ENCODE data around the gene ATP1A3. TPM values are rescaled to one million over a fixed set of nuclear protein-coding genes. Genes with fewer than 3 reads are reported as not detected.

Gene ATP1A3
- total RNA-seq, 1 donor from 2014 or later = not detected

- DNase-seq (ENCODE audit: low read depth in 2 of 2) = no peak
Observed at GRCh38 chr19:41917676-41918075, 76.4 kb downstream of the ATP1A3 start.

Other genes with a start within 250 kb of the ATP1A3 start
- not detected in 2 replicates for gene CEACAM6, start 238.7 kb downstream of the ATP1A3 start, total RNA-seq
- gene CEACAM3, start 197.6 kb downstream of the ATP1A3 start, total RNA-seq = not detected in 2 replicates
- not detected in 2 replicates for gene LYPD4, start 149.5 kb downstream of the ATP1A3 start, total RNA-seq
- not detected in 2 replicates for gene DMRTC2, start 149.2 kb downstream of the ATP1A3 start, total RNA-seq
- gene RPS19, start 134.0 kb downstream of the ATP1A3 start, total RNA-seq = 1,113 and 1,209 TPM in 2 replicates
- gene CD79A, start 117.0 kb downstream of the ATP1A3 start, total RNA-seq = not detected in 2 replicates
- 24.0 and 34.7 TPM in 2 replicates for gene ARHGEF1, start 111.0 kb downstream of the ATP1A3 start, total RNA-seq
- not detected in 2 replicates for gene ERFL, start 65.8 kb downstream of the ATP1A3 start, total RNA-seq
- gene RABAC1, start 34.9 kb downstream of the ATP1A3 start, total RNA-seq = 125 and 173 TPM in 2 replicates
- gene GRIK5, start 76.0 kb upstream of the ATP1A3 start, total RNA-seq = not detected in 2 replicates
- gene ZNF574, start 81.9 kb upstream of the ATP1A3 start, total RNA-seq = 6.3 and 9.1 TPM in 2 replicates
- 0.20 and 0.22 TPM in 2 replicates for gene POU2F2, start 138.2 kb upstream of the ATP1A3 start, total RNA-seq
- gene DEDD2, start 223.4 kb upstream of the ATP1A3 start, total RNA-seq = 15.0 and 18.3 TPM in 2 replicates
- 4.6 and 6.5 TPM in 2 replicates for gene ZNF526, start 226.1 kb upstream of the ATP1A3 start, total RNA-seq
- gene GSK3A, start 248.4 kb upstream of the ATP1A3 start, total RNA-seq = 8.3 and 11.3 TPM in 2 replicates